HEK293 (cell line): ENCODE measurements around the gene PCLAF.

Experiments
- CTCF ChIA-PET: fragments of 350-600 bp; formaldehyde crosslinking; extraction: SDS; loops from one replicate; lab custom pipeline; 2021; ENCODE audit warnings: antibody characterized with exemption; lab: Yijun Ruan, JAX
- POLR2A ChIA-PET: fragments of 300-600 bp; formaldehyde crosslinking; extraction: SDS; loops from one replicate; lab custom pipeline; 2020; ENCODE audit warnings: antibody characterized with exemption, inconsistent platforms; lab: Yijun Ruan, JAX
- H3K27ac ChIP-seq: fragments of 200-500 bp; sonication (Bioruptor generic); 2 replicates; pipeline ENCODE4 v1.5.1; 2014; ENCODE audit warnings: low read depth, low read length, control low read depth, inconsistent platforms; ENCODE audit errors: extremely low read depth
- H3K36me3 ChIP-seq, 2 experiments: fragments of 200-500 bp in 1 of 2; sonication (Bioruptor generic) in 1 of 2; 1 replicate in 1 of 2; 2 replicates in 1 of 2; pipeline ENCODE4 v1.5.1; 2014 to 2017; ENCODE audit warnings: inconsistent platforms in 2 of 2, low read length in 2 of 2; ENCODE audit not compliant: control insufficient read depth in 2 of 2, insufficient read depth in 1 of 2
- H3K4me1 ChIP-seq: fragments of 200-500 bp; sonication (Bioruptor generic); 2 replicates; pipeline ENCODE4 v1.5.1; 2014; ENCODE audit warnings: mild to moderate bottlenecking, low read length, inconsistent platforms; ENCODE audit not compliant: control insufficient read depth, insufficient read depth
- H3K4me3 ChIP-seq: 2 replicates; pipeline ENCODE4 v1.5.1; 2011; ENCODE audit warnings: low read depth, mild to moderate bottlenecking, control low read depth, low read length, moderate library complexity
- H3K9me3 ChIP-seq: fragments of 200-500 bp; sonication (Bioruptor generic); 2 replicates; pipeline ENCODE4 v1.5.1; 2014; ENCODE audit warnings: low read depth, low read length, inconsistent platforms; ENCODE audit not compliant: control insufficient read depth, insufficient read depth
- GLI2 ChIP-seq: fragments of 450-650 bp; formaldehyde crosslinking; IDR thresholded peaks from 2 replicates; pipeline ENCODE4; 2017; ENCODE audit warnings: missing biosample characterization, missing genetic modification characterization, low read depth, borderline replicate concordance
- GLIS1 ChIP-seq: fragments of 450-650 bp; formaldehyde crosslinking; IDR thresholded peaks from 2 replicates; pipeline ENCODE4 v1.5.1; 2016; ENCODE audit warnings: missing biosample characterization, missing genetic modification characterization
- KLF16 ChIP-seq: fragments of 450-650 bp; formaldehyde crosslinking; IDR thresholded peaks from 2 replicates; pipeline ENCODE4 v1.5.1; 2017; ENCODE audit warnings: missing biosample characterization, missing genetic modification characterization
- PBX3 ChIP-seq: sonication (generic); formaldehyde crosslinking; IDR thresholded peaks from 2 replicates; pipeline ENCODE4 v1.8.1; 2022; ENCODE audit warnings: mild to moderate bottlenecking, moderate library complexity, missing genetic modification reagents
- PRDM2 ChIP-seq: fragments of 450-650 bp; formaldehyde crosslinking; IDR thresholded peaks from 2 replicates; pipeline ENCODE4 v1.5.1; 2016; ENCODE audit warnings: missing biosample characterization, missing genetic modification characterization, borderline replicate concordance
- SALL2 ChIP-seq: fragments of 450-650 bp; formaldehyde crosslinking; IDR thresholded peaks from 2 replicates; pipeline ENCODE4 v1.5.0; 2017; ENCODE audit warnings: missing biosample characterization, mild to moderate bottlenecking, missing genetic modification characterization, borderline replicate concordance
- ZBTB10 ChIP-seq: fragments of 450-650 bp; formaldehyde crosslinking; IDR thresholded peaks from 2 replicates; pipeline ENCODE4 v1.5.1; 2016; ENCODE audit warnings: missing biosample characterization, missing genetic modification characterization
- ZBTB11 ChIP-seq: fragments of 450-650 bp; formaldehyde crosslinking; conservative IDR thresholded peaks from 2 replicates; pipeline ENCODE4 v1.5.1; 2016; ENCODE audit warnings: low read depth, missing biosample characterization, missing genetic modification characterization
- ZBTB17 ChIP-seq: fragments of 450-650 bp; formaldehyde crosslinking; IDR thresholded peaks from 2 replicates; pipeline ENCODE4 v1.5.1; 2016; ENCODE audit warnings: missing biosample characterization, missing genetic modification characterization
- ZBTB48 ChIP-seq: fragments of 450-650 bp; formaldehyde crosslinking; IDR thresholded peaks from 2 replicates; pipeline ENCODE4 v1.5.1; 2016; ENCODE audit warnings: missing biosample characterization, missing genetic modification characterization
- ZBTB6 ChIP-seq: fragments of 450-650 bp; formaldehyde crosslinking; IDR thresholded peaks from 2 replicates; pipeline ENCODE4 v1.5.1; 2017; ENCODE audit warnings: missing biosample characterization, missing genetic modification characterization
- ZFHX2 ChIP-seq: fragments of 450-650 bp; formaldehyde crosslinking; conservative IDR thresholded peaks from 2 replicates; pipeline ENCODE4 v1.5.1; 2016; ENCODE audit warnings: missing biosample characterization, missing genetic modification characterization
- ZFP37 ChIP-seq: fragments of 450-650 bp; formaldehyde crosslinking; IDR thresholded peaks from 2 replicates; pipeline ENCODE4 v1.5.1; 2016; ENCODE audit warnings: missing biosample characterization, missing genetic modification characterization
- ZNF24 ChIP-seq: fragments of 450-650 bp; formaldehyde crosslinking; IDR thresholded peaks from 2 replicates; pipeline ENCODE4 v1.5.1; 2016; ENCODE audit warnings: missing biosample characterization, missing genetic modification characterization
- ZNF426 ChIP-seq: fragments of 450-650 bp; formaldehyde crosslinking; IDR thresholded peaks from 2 replicates; pipeline ENCODE4 v1.5.1; 2017; ENCODE audit warnings: missing biosample characterization, missing genetic modification characterization, mild to moderate bottlenecking, inconsistent platforms, moderate library complexity
- ZNF561 ChIP-seq: fragments of 450-650 bp; IDR thresholded peaks from 2 replicates; pipeline ENCODE4 v1.5.1; 2018; ENCODE audit warnings: missing biosample characterization, missing genetic modification characterization, borderline replicate concordance
- ZNF585B ChIP-seq: fragments of 450-650 bp; formaldehyde crosslinking; IDR thresholded peaks from 2 replicates; pipeline ENCODE4 v1.5.1; 2016; ENCODE audit warnings: missing biosample characterization, missing genetic modification characterization
- ZNF639 ChIP-seq: fragments of 450-650 bp; formaldehyde crosslinking; IDR thresholded peaks from 2 replicates; pipeline ENCODE4 v1.5.1; 2016; ENCODE audit warnings: missing biosample characterization, missing genetic modification characterization
- ZNF677 ChIP-seq: fragments of 450-650 bp; IDR thresholded peaks from 2 replicates; pipeline ENCODE4 v1.5.0; 2018; ENCODE audit warnings: missing biosample characterization, mild to moderate bottlenecking, missing genetic modification characterization, moderate library complexity

The PCLAF gene

GRCh38 chr15:64387562-64388168 is 6.4 kb upstream of the PCLAF start, which contains the start of gene TRIP4:
Gene TRIP4 (plus strand): TSS chr15:64387836. CDS start chr15:64387864, 28 bp downstream.
- Histone ChIP-seq H3K4me1 (no peaks in the 10 kb centered on the region), H3K36me3 (no peaks in the 10 kb centered on the region; a peak in 1 of 3 replicates), H3K4me3 (peak within 1 kb of the TSS; percentile 78), H3K9me3 (no peaks in the 10 kb centered on the region), H3K27ac (no peak within 1 kb of the TSS)
- ChIA-PET POLR2A (interaction anchor here (0.8 to 1.7 kb wide), 5 partner anchors 31 to 234 kb away, joined by 3 to 8 read pairs (median 3); partner anchors contain the start of genes CSNK1G1 and PPIB), CTCF (interaction anchor here (0.6 kb wide), 2 partner anchors 174 to 641 kb away, joined by 3 to 4 read pairs; no protein-coding TSS in a partner anchor)
- peak; percentile 56 for TF ChIP-seq ZBTB10 (tag by site-specific recombination)
- peak; percentile 88; the same call in 1 of the 2 replicates for TF ChIP-seq PRDM2
- TF ChIP-seq GLI2: no peak
- peak; percentile 70; the same call in 1 of the 2 replicates for TF ChIP-seq PBX3 (CRISPR knock-in tag)
- TF ChIP-seq KLF16 (tag by site-specific recombination): peak; percentile 100
- TF ChIP-seq ZNF639 (tag by site-specific recombination): peak; percentile 99
- TF ChIP-seq ZBTB17 (tag by site-specific recombination): peak; percentile 97
- TF ChIP-seq ZNF426 (tag by site-specific recombination): no peak
- peak; percentile 89 for TF ChIP-seq ZFHX2
- TF ChIP-seq GLIS1: peak; percentile 59
- peak; percentile 96 for TF ChIP-seq ZFP37
- TF ChIP-seq ZNF585B (tag by site-specific recombination): 0 out of 2 replicates have a peak, but pooled peaks have one; percentile 6
- peak; percentile 98 for TF ChIP-seq ZNF24
- peak; percentile 98 for TF ChIP-seq ZNF561 (tag by site-specific recombination)
- peak; percentile 100 for TF ChIP-seq ZBTB11
- peak; percentile 73; the same call in 1 of the 2 replicates for TF ChIP-seq ZBTB48
- peak; percentile 71 for TF ChIP-seq ZBTB6
- TF ChIP-seq ZNF677 (tag by site-specific recombination): no peak
- TF ChIP-seq SALL2 (tag by site-specific recombination): peak; percentile 91; the same call in 1 of the 2 replicates
